ENCODE measurements around the gene NRG2.

DNA sequence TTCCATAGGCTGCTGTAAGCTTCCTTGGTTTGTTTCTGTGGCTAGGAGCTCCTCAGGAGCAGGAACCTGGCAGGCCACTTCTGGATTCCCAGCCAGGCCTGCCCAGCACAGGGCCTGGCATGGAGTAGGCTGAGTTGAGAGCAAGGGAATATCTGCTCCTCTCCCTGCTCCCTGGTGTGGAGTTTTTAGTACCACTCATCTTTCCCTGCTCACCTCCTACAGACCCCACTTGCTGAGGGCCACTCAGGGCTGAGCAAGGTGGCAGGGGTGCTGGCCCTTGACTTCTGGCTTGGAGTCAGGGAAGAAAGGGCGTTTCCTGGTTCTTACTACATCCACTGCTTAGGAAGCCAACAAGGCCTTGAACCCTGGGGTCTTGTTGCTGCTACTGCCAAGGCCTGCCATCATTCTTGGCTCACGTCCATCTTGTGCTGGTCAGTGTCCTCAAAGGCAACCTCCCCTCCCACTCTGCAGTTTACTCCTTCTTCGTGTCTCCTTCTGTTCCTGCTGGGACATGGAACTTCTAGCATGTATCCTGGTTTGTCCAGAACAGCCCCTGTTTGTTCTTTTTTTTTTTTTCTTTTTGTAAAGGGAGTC lies 192.6 kb downstream of the NRG2 start:
- no peak for TF ChIP-seq POLR2AphosphoS5 (IDR thresholded peaks at IDR 0.05; ENCODE audit: low read depth)
- TF ChIP-seq, protein P1, sequence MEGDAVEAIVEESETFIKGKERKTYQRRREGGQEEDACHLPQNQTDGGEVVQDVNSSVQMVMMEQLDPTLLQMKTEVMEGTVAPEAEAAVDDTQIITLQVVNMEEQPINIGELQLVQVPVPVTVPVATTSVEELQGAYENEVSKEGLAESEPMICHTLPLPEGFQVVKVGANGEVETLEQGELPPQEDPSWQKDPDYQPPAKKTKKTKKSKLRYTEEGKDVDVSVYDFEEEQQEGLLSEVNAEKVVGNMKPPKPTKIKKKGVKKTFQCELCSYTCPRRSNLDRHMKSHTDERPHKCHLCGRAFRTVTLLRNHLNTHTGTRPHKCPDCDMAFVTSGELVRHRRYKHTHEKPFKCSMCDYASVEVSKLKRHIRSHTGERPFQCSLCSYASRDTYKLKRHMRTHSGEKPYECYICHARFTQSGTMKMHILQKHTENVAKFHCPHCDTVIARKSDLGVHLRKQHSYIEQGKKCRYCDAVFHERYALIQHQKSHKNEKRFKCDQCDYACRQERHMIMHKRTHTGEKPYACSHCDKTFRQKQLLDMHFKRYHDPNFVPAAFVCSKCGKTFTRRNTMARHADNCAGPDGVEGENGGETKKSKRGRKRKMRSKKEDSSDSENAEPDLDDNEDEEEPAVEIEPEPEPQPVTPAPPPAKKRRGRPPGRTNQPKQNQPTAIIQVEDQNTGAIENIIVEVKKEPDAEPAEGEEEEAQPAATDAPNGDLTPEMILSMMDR (IDR thresholded peaks at IDR 0.05; ENCODE audit: insufficient read depth, low read length) = no peak

All from HL-60 (cell line).